ENCODE measurements around the gene TPMT. TPM values are rescaled to one million over a fixed set of nuclear protein-coding genes. Genes with fewer than 3 reads are reported as not detected.

The TPMT gene
- total and polyA plus RNA-seq, 2 of the 13 experiments (the other 11 are each of a cell fraction or from before 2014, with no cell fraction given), result 11.1 to 22.8 TPM

- 57% methylated on average over 2 of the region's 2 CpGs for WGBS (ENCODE audit: low lambda C conversion rate)
- no peaks in the 10 kb centered on the region for H3K36me3 ChIP-seq (replicated peaks in 1 of 2; ENCODE audit: control insufficient read depth in 1 of 2, insufficient read depth in 2 of 2, low read length in 2 of 2)
- ChIA-PET POLR2A (no interaction called here), CTCF (ENCODE audit: low intra/inter-chr PET ratio, low total read pairs) (no interaction called here)
- no peak overlapping the region for H3K4me3 ChIP-seq (replicated peaks in 1 of 3; ENCODE audit: insufficient read depth in 1 of 3, low read depth in 2 of 3, low read length in 3 of 3)
- intact Hi-C loops (cut with micrococcal nuclease; ENCODE audit: unreplicated experiment) (no loop called here), in situ Hi-C loops (cut with HindIII; ENCODE audit: extremely low pct_ligation_motif_present, low pct_unique_long_range_greater_than_20kb) (no loop called here)
- DNase-seq (ENCODE audit: low spot score), result no peak
- no peaks in the 10 kb centered on the region for H3K9me3 ChIP-seq (ENCODE audit: low read length)
- H3K9ac ChIP-seq (ENCODE audit: insufficient read depth, low read depth, low read length), result no peak overlapping the region
- no peak for ATAC-seq
- BruUV-seq (replicated peaks), result no TSS peak
- H3K27ac ChIP-seq (ENCODE audit: extremely low read length, insufficient read depth, low read length), result no peak overlapping the region
- no peaks in the 10 kb centered on the region; a peak in 2 of 5 replicates for H3K27me3 ChIP-seq (ENCODE audit: control insufficient read depth in 1 of 2, insufficient read depth in 2 of 2, low read length in 2 of 2)
- H3K4me1 ChIP-seq (ENCODE audit: insufficient read depth, low read length), result no peaks in the 10 kb centered on the region
- H2AFZ ChIP-seq (ENCODE audit: low read length), result no peak overlapping the region
- TF ChIP-seq CEBPB (IDR thresholded peaks at IDR 0.05; ENCODE audit: borderline replicate concordance, low read depth, low read length), result no peak
- no peak for TF ChIP-seq ZNF230 (CRISPR knock-in tag; IDR thresholded peaks at IDR 0.05)
- no peak for TF ChIP-seq CENPT (CRISPR knock-in tag; IDR thresholded peaks at IDR 0.05; ENCODE audit: low read depth)
- TF ChIP-seq GABPA (IDR thresholded peaks at IDR 0.05; ENCODE audit: low read depth, low read length), result no peak
- no peak for TF ChIP-seq GABPA (CRISPR knock-in tag; IDR thresholded peaks at IDR 0.05; ENCODE audit: low read depth)
- TF ChIP-seq ZNF530 (CRISPR knock-in tag; IDR thresholded peaks at IDR 0.05; ENCODE audit: low read depth), result no peak
- TF ChIP-seq ZBTB7B (CRISPR knock-in tag; IDR thresholded peaks at IDR 0.05), result no peak
- no peak for TF ChIP-seq ZNF839 (CRISPR knock-in tag; IDR thresholded peaks at IDR 0.05; ENCODE audit: borderline replicate concordance)
- no peak for TF ChIP-seq ZNF256 (CRISPR knock-in tag; conservative IDR thresholded peaks at IDR 0.05)
- no peak for TF ChIP-seq IRF1 (CRISPR knock-in tag; IDR thresholded peaks at IDR 0.05; ENCODE audit: low read depth)
- no peak for TF ChIP-seq NCOR1 (IDR thresholded peaks at IDR 0.05; ENCODE audit: borderline replicate concordance, low read length)
- no peak for TF ChIP-seq ZFP36L2 (CRISPR knock-in tag; IDR thresholded peaks at IDR 0.05)
- no peak for TF ChIP-seq ZHX2 (IDR thresholded peaks at IDR 0.05; ENCODE audit: low read depth)
- TF ChIP-seq ZHX2 (CRISPR knock-in tag; IDR thresholded peaks at IDR 0.05; ENCODE audit: borderline replicate concordance), result no peak
- H3K79me2 ChIP-seq (ENCODE audit: insufficient read depth, low read length), result no peaks in the 10 kb centered on the region
- no peak overlapping the region for H3K4me2 ChIP-seq (ENCODE audit: low read depth, low read length)
- no peak for FAIRE-seq
- no peaks in the 10 kb centered on the region for H4K20me1 ChIP-seq (ENCODE audit: insufficient read depth, low read length)
Measured at GRCh38 chr6:18101873-18102272, 53.0 kb downstream of the TPMT start.

All from HepG2 (cell line).